GM19035 (cell line): ENCODE results near the gene COPG2.

ENCODE experiments used
- ATAC-seq: cut with Tn5 transposase; IDR thresholded peaks from one replicate; pipeline ENCODE4 v1.9.1; 2021; ENCODE audit not compliant: unreplicated experiment

COPG2 gene

DNA sequence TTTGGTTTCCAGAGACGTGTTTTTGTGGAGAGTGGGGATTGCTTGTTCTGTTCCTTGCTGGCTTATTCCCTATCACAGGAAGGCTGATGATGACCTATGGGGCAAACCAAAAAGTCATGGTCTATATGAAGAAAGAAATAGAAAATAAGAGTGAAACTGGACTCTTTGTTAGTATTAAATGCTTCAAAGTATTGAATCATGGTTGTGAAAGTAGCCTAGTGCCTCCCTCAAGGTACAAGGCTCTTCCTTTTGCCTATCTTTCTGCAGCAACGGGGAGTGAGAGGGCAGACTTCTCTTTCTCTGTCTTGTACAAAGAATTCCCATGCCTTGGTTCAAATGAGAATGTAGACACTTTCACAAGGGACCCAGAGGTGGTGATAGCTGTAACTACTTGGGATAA, 167.6 kb downstream of the COPG2 start:
- no peak for ATAC-seq

DNA sequence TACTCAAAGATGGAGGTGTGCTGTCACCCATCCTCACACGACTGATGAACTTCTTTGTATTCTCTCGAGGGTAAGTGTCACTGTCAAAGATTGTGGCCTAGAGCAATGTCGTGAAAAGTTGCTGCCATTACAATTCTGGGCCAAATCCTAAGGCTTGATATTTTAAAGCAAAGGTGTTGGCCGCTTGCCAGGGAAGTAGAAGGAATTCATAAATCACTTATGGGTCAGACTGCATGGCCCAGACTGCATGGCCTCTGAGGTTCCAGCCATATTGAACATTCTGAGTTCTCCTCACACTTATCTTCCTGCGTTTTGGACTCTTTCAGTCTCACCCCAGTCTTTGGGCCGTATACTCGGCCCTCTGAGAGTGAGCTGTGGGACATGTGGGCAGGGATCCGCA, 168.1 kb downstream of the COPG2 start:
- ATAC-seq, result no peak

DNA sequence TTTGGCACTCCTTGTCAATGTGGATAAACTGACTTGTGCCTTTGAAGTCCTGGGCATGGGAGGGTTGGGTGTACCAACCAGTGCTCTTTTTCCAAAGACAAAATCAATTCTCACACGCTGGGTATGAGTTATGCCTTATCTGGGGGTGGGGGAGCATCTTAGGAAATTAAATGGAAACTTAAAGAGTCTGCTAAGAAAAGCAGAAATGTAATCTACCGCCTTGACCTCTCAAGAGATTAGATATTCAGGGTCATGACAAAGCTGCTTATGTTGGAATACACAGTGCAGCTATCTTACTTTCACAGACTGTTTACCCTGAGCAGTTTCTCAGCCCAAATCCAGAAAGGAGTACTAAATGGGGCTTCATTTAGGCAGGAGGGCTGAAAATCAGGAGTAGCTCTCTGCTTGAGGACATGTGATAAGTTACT, 174.1 kb downstream of the COPG2 start:
- no peak for ATAC-seq

GRCh38 chr7:130493275-130493873, 175.2 kb downstream of the COPG2 start:
- ATAC-seq, result no peak

DNA sequence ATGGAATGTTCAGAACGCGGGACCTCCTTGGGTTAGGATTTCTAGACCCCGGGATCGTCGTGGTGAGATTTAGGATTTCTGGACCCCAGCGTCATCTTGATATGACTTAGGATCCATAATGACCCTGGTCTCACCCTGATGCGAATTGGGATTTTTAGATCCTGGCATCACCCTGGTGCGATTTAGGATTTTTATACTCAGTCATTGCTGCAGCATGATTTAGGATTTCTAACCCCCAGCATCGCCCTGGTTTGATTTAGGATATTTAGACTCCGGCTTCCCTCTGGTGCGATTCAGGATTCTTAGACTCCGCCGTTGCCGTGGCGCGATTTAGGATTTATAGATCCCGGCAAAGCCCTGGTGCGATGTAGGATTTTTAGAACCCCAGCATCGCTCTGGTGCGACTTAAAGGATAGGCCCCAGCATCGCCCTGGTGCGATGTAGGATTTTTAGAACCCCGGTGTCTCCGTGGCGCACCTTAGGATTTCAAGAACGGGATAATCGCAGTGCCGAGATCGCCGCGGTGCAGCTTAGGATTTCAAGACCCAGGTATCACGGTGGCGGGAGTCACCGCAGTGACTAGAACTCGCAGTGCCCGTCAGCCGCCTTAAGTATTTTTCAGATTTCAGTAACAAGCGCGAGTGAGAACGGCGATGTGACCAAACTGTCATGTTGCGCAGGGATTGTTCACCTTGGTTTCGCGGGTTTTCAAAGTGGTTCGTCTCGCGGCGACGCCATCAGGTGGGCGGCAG, 175.8 kb downstream of the COPG2 start:
- no peak for ATAC-seq

- no peak for ATAC-seq
These were observed 176.6 kb downstream of the COPG2 start, which contains the start of gene MEST for GRCh38 chr7:130491841-130492522. Gene MEST (plus strand): TSS chr7:130492085. CDS start chr7:130492314, 229 bp downstream.

DNA sequence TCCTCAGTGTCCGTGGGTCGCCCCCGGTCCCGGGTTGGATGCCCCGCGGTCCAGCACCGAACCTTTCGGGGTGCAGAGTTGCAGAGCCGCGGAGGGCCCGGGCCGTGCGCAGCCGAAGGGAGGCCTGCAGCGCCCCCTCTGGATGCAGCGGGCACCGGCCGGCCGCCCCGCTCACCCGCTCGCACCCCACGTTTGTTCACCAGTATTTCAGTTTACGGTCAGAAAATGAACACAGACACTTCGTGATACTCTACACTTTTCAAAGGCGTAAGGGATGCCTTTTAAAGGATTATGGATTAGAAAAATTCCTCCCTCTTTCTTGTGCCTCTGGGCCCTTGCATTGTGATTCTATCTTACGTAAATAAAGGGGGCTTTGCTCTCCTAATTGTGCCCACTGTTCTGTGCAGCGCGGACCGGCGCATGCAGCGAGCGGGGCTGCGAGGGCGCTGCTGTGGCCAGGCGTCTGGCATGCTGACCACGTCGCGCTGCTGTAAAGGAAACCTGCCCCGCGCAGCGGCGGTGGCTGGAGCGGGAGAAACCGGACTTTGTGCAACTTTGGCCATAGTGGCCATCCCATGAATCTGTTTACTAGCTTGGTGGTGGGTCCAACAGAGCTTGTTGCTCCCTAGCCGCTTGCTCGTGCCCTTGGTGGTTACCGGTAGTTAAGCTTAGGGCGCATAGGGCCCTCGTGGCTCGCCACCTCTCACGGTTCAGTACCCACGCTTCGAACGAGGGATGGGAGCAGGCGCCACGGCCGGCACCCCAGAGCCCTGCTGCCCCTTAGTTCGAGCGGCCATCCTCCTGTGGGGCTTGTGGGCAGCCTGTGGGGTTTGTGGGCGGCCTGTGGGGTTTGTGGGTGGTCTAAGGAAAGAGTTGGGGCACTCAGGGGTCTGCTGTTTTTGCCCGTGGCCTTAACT, 177.4 kb downstream of the COPG2 start:
- ATAC-seq, result no peak

GRCh38 chr7:130490311-130490791, 178.2 kb downstream of the COPG2 start:
- ATAC-seq, result no peak

GRCh38 chr7:130489140-130489983, 179.2 kb downstream of the COPG2 start:
- no peak for ATAC-seq

- no peak for ATAC-seq
These were observed 180.0 kb downstream of the COPG2 start for GRCh38 chr7:130488392-130489139.

GRCh38 chr7:130486954-130487436, 181.6 kb downstream of the COPG2 start:
- ATAC-seq, result no peak

- ATAC-seq, result peak; percentile 45
These were observed 182.2 kb downstream of the COPG2 start for GRCh38 chr7:130486114-130486953.

- no peak for ATAC-seq
These were observed 182.8 kb downstream of the COPG2 start for GRCh38 chr7:130485734-130486113.

GRCh38 chr7:130483031-130483430, 185.5 kb downstream of the COPG2 start:
- no peak for ATAC-seq

DNA sequence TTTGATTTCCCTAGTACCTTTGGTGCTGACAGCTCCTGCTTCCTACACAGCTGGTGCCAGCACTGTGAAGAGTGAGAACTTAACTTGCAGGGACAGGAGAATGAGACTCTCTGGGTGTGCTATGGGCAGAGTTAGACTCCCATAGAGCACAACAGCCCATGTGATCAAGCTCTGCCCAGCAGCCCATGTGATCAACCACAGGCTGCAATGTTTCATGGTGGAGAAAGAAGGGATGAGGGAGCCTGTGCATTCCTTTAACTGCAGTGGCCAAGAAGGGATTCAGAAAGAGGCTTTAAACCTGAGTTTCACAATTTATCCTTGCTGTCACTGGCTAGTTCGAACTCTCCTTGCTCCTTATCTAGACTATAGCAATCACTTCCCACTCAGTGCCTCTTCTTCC, 186.7 kb downstream of the COPG2 start:
- ATAC-seq, result no peak

GRCh38 chr7:130479716-130480400, 188.7 kb downstream of the COPG2 start:
- ATAC-seq, result no peak

GRCh38 chr7:130478991-130479390, 189.6 kb downstream of the COPG2 start:
- no peak for ATAC-seq
